HepG2 (cell line): Measurements from ENCODE around the gene LGALS1. TPM values are rescaled to one million over a fixed set of nuclear protein-coding genes. Genes with fewer than 3 reads are reported as not detected.

Experiments
- ATF6 ChIP-seq: sonication (generic); formaldehyde crosslinking; conservative IDR thresholded peaks from 2 replicates; pipeline ENCODE4 v1.4.0; 2020; ENCODE audit warnings: missing genetic modification reagents
- E2F5 ChIP-seq: sonication (generic); formaldehyde crosslinking; conservative IDR thresholded peaks from 2 replicates; pipeline ENCODE4 v1.4.0; 2020; ENCODE audit warnings: missing genetic modification reagents
- HINFP ChIP-seq: sonication (generic); formaldehyde crosslinking; IDR thresholded peaks from 2 replicates; pipeline ENCODE4 v1.4.0; 2020; ENCODE audit warnings: low read depth, mild to moderate bottlenecking, missing genetic modification reagents
- HNF4A ChIP-seq: sonication (generic); formaldehyde crosslinking; IDR thresholded peaks from 2 replicates; pipeline ENCODE4 v1.4.0; 2020; ENCODE audit warnings: missing genetic modification reagents
- JDP2 ChIP-seq: sonication (generic); formaldehyde crosslinking; IDR thresholded peaks from 2 replicates; pipeline ENCODE4 v1.8.1; 2022; ENCODE audit warnings: missing genetic modification reagents, borderline replicate concordance
- MED13 ChIP-seq: sonication (generic); formaldehyde crosslinking; IDR thresholded peaks from 2 replicates; pipeline ENCODE4 v1.5.0; 2020; ENCODE audit warnings: missing genetic modification reagents
- NR1H2 ChIP-seq: sonication (generic); formaldehyde crosslinking; IDR thresholded peaks from 2 replicates; pipeline ENCODE4 v1.8.1; 2022; ENCODE audit warnings: low read depth, missing genetic modification reagents, borderline replicate concordance
- PHF21A ChIP-seq: sonication (generic); formaldehyde crosslinking; IDR thresholded peaks from 2 replicates; pipeline ENCODE4 v1.5.0; 2020; ENCODE audit warnings: mild to moderate bottlenecking, missing genetic modification reagents
- POLR2A ChIP-seq, 2 experiments: IDR thresholded peaks; 2 replicates each; pipeline ENCODE4 v1.6.1; 2011; ENCODE audit warnings: low read depth in 2 of 2, low read length in 2 of 2, mild to moderate bottlenecking in 1 of 2, moderate library complexity in 1 of 2; ENCODE audit not compliant: insufficient read depth in 1 of 2
- TOE1 ChIP-seq: sonication (generic); formaldehyde crosslinking; IDR thresholded peaks from 2 replicates; pipeline ENCODE4 v1.4.0; 2020; ENCODE audit warnings: mild to moderate bottlenecking, missing genetic modification reagents
- ZBTB20 ChIP-seq: sonication (generic); formaldehyde crosslinking; IDR thresholded peaks from 2 replicates; pipeline ENCODE4 v1.8.1; 2023; ENCODE audit warnings: missing genetic modification reagents, low read depth, mild to moderate bottlenecking, borderline replicate concordance
- ZBTB38 ChIP-seq: sonication (generic); formaldehyde crosslinking; IDR thresholded peaks from 2 replicates; pipeline ENCODE4 v1.5.1; 2020; ENCODE audit warnings: mild to moderate bottlenecking, missing genetic modification reagents
- ZFAT ChIP-seq: sonication (generic); formaldehyde crosslinking; conservative IDR thresholded peaks from 2 replicates; pipeline ENCODE4 v1.8.1; 2023; ENCODE audit warnings: missing genetic modification reagents, inconsistent platforms
- ZIK1 ChIP-seq: sonication (generic); formaldehyde crosslinking; IDR thresholded peaks from 2 replicates; pipeline ENCODE4 v1.5.0; 2020; ENCODE audit warnings: mild to moderate bottlenecking, low read depth, missing genetic modification reagents, borderline replicate concordance
- ZMAT3 ChIP-seq: sonication (generic); formaldehyde crosslinking; conservative IDR thresholded peaks from 2 replicates; pipeline ENCODE4 v1.7.0; 2021; ENCODE audit warnings: missing genetic modification reagents
- ZNF451 ChIP-seq: sonication (generic); formaldehyde crosslinking; IDR thresholded peaks from 2 replicates; pipeline ENCODE4 v1.5.0; 2020; ENCODE audit warnings: mild to moderate bottlenecking, missing genetic modification reagents
- ZNF510 ChIP-seq: sonication (generic); formaldehyde crosslinking; IDR thresholded peaks from 2 replicates; pipeline ENCODE4 v1.4.0; 2020; ENCODE audit warnings: low read depth, mild to moderate bottlenecking, missing genetic modification reagents
- ZNF574 ChIP-seq: sonication (generic); formaldehyde crosslinking; IDR thresholded peaks from 2 replicates; pipeline ENCODE4 v1.4.0; 2020; ENCODE audit warnings: missing genetic modification reagents
- ZNF737 ChIP-seq: sonication (generic); formaldehyde crosslinking; IDR thresholded peaks from 2 replicates; pipeline ENCODE4 v1.5.0; 2020; ENCODE audit warnings: missing genetic modification reagents, mild to moderate bottlenecking, borderline replicate concordance
- ZSCAN21 ChIP-seq: sonication (generic); formaldehyde crosslinking; IDR thresholded peaks from 2 replicates; pipeline ENCODE4 v1.8.0; 2022; ENCODE audit warnings: mild to moderate bottlenecking, missing genetic modification reagents, moderate library complexity, borderline replicate concordance
- polyA plus RNA-seq, 8 experiments: library from polyadenylated mRNA; depleted of rRNA in 3 of 8; stranded (reverse) in 7 of 8; unstranded in 1 of 8; fragments of >200 nt; fragmentation: Illumina TruSeq in 4 of 8; extraction: Trizol in 4 of 8; gene quantifications; 2 replicates each; pipeline versions ENCODE4 v1.2.1 to v1.2.3, GENCODE V29; 2011 to 2016; ENCODE audit warnings: low read depth in 4 of 8, missing spikeins in 1 of 8, mixed read lengths in 1 of 8; ENCODE audit not compliant: insufficient read depth in 1 of 8
- total RNA-seq, 5 experiments: library from RNA; depleted of rRNA; stranded (reverse); fragments of >200 nt; fragmentation: Illumina TruSeq; extraction: Trizol; gene quantifications; 2 replicates each; pipeline ENCODE4 v1.2.3, GENCODE V29; 2016; ENCODE audit warnings: low read depth in 1 of 5

The LGALS1 gene
- total and polyA plus RNA-seq, 2 of the 13 experiments (the other 11 are each of a cell fraction or from before 2014, with no cell fraction given), result 103 to 858 TPM

- TF ChIP-seq ZMAT3 (CRISPR knock-in tag) (peak; percentile 78; the same call in 1 of the 2 replicates), ZNF451 (no peak), HINFP (CRISPR knock-in tag) (no peak; the same call in 1 of the 2 replicates), ZIK1 (CRISPR knock-in tag) (peak; percentile 46; the same call in 1 of the 2 replicates), ZNF574 (CRISPR knock-in tag) (peak; percentile 96), ZBTB38 (CRISPR knock-in tag) (peak; percentile 85), E2F5 (CRISPR knock-in tag) (0 out of 2 replicates have a peak, but pooled peaks have one; percentile 28), ZBTB20 (CRISPR knock-in tag) (peak; percentile 80; the same call in 1 of the 2 replicates), TOE1 (CRISPR knock-in tag) (0 out of 2 replicates have a peak, but pooled peaks have one; percentile 64), ATF6 (CRISPR knock-in tag) (no peak; the same call in 1 of the 2 replicates), ZSCAN21 (CRISPR knock-in tag) (peak; percentile 87; the same call in 1 of the 2 replicates), ZFAT (CRISPR knock-in tag) (no peak), HNF4A (CRISPR knock-in tag) (peak; percentile 45; the same call in 1 of the 2 replicates), MED13 (CRISPR knock-in tag) (peak; percentile 31; the same call in 1 of the 2 replicates), ZNF510 (CRISPR knock-in tag) (no peak), NR1H2 (CRISPR knock-in tag) (no peak), JDP2 (no peak), ZNF737 (CRISPR knock-in tag) (0 out of 2 replicates have a peak, but pooled peaks have one; percentile 81), PHF21A (CRISPR knock-in tag) (no peak), POLR2A (IDR thresholded peaks at IDR 0.05; ENCODE audit: insufficient read depth in 1 of 2, low read depth in 2 of 2, low read length in 2 of 2) (peak; percentile 52 to 76; a peak in 3 of 4 replicates)
These were observed 10.9 kb downstream of the LGALS1 start, which contains the start of gene NOL12 (continued) for GRCh38 chr22:37686002-37686982.
